Mesenteric fat pad (tissue), 1 donor: ENCODE results near the gene ATXN7. TPM values are rescaled to one million over a fixed set of nuclear protein-coding genes. Genes with fewer than 3 reads are reported as not detected.

ENCODE experiments used
- DNase-seq: peaks from one replicate; pipeline ENCODE4 v3.0.0-alpha.2; 2020; ENCODE audit warnings: low spot score
- total RNA-seq: library from RNA; stranded (reverse); fragmentation: NEBNext Ultra II Directional; extraction: Animal tissue kit (Norgen Biotek cat#: 25700); gene quantifications from one replicate; pipeline ENCODE4 v1.2.1, GENCODE V29; 2021
- donor health status: DM: yes; HTN: yes; CAD: no.

The ATXN7 gene
- total RNA-seq, 1 donor from 2014 or later, result 42.3 TPM

DNA sequence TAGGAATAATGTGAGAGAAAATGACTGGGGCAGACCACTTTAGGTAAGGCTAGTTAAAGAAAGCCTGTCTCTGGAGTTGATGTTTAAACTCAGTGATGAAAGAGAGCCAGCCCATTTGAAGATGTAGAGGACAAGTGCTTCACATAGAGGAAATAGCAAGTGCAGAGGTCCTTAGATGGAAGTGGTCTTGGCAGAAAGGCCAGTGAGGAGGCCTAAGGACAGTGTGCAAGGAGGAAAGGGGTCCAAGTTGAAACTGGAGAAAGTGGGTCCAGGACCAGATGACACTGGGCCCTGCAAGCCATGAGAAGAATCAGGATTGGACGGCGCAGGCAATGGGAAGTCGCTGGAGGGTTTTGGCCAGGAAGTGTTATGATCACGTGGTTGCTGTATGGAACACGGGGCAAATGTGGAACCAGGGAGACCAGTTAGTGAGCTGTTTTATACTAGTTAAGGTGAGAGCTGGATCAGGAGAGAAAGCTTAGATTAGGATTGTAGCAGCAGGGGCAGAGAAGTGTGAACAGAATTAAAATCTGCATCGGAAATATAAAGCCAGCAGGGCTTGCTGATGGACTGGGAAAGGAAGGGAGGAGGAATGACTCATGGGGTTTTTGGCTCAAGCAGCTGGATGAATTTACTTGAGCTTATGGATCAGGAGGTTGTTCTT, 96.5 kb downstream of the ATXN7 start:
- no peak for DNase-seq

- no peak for DNase-seq
Measured at GRCh38 chr3:63961891-63962290, 98.2 kb downstream of the ATXN7 start.

- no peak for DNase-seq
Measured at GRCh38 chr3:63963496-63963895, 99.8 kb downstream of the ATXN7 start.

- DNase-seq, result no peak
Measured at GRCh38 chr3:63964681-63965485, 101.2 kb downstream of the ATXN7 start.

DNA sequence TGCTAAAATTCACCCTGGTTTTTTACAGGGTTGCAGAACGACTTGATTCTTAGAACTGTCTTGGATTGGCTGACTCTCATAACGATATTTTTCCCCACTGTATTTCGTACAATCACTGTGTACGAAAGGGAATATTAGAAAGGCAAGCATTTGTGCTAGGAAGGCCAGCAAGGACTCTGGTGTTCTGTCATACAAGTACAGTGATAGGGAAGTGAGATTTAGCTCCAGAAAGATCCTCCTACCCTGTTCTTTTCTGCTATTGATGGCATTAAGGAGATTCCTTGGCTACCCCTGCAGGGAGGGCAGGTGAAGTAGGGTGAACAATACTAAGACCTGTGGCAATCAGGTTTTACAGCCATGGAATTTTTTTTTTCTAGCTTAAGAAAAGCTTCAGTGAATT, 102.3 kb downstream of the ATXN7 start:
- DNase-seq, result no peak

DNA sequence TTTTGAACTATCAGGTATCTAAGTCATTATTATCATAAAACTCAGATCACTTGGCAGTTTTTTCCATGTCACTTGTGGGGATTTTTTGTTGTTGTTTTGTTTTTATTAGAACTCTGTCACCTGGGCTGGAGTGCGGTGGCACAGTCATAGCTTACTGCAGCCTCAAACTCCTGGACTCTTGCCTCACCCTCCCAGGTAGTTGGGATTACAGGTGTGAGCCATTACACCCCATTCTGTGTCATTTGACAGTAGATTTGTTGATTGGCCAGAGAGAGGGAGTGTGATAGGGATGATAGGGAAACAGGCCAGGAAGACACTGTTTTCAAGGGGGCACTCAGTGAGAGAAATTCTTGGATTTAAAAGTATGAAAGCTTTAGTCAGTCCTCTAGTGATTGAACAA, 103.2 kb downstream of the ATXN7 start:
- no peak for DNase-seq

GRCh38 chr3:63967675-63968611, 104.3 kb downstream of the ATXN7 start:
- DNase-seq, result no peak

- no peak for DNase-seq
Measured at GRCh38 chr3:63968612-63969350, 105.1 kb downstream of the ATXN7 start.

DNA sequence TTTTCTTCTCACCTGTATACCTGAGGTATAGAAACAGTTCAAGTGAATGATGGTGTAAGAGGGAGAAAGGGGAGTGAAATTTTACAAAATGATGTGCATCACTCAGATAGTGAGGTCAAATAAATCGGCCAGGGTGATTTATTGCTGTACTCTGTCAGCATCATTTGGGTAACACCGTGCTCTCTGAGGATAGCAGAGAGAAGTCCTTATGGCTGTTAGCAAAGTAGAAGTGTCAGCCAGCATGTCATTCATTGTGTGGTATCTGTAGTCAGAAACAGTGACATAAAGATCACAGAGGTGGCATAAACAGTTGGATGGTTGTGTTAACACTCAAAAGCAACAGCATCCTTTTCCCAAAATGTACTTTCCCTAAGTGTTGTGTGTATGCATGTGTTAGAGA, 106.2 kb downstream of the ATXN7 start:
- DNase-seq, result no peak

DNA sequence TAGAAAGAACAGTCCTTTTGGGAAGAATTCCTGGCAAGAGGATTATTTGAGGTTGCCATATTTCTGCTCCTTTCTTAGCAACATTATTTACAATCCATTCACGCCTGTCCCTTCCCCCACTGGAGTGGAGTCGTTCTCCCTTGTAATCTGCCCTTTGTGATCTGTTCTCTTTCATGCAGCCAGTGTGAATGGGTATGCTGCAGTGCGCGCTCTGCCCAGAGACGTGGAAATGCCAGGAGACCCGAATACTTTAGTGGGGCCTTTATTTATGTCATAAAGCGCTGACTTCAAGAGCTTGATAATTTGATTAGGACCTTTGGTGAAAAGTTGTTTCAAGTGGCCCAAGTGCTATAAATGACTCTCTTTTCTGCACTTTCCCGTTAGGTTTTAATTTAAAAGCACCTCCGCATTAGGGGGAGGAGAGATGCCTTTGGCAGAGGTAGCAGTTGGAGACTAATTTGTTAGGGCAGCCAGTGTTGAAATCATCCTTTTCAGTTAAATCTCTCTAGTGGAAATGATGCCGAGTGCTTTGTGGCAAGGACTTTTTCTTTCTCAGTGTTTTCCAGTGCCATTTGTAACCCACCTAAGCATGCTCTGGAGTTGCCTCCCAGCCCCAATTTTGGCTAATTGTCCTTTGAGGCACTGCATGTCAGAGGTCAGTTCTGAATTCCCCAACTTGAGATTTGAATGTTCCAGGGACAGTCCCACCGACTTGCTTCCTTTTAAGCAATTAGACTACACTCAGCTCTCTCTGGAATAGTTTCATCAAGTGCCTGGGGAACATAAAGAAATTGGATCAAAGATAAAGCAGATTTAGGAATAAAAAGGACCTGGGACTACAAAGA, 107.2 kb downstream of the ATXN7 start:
- no peak for DNase-seq

DNA sequence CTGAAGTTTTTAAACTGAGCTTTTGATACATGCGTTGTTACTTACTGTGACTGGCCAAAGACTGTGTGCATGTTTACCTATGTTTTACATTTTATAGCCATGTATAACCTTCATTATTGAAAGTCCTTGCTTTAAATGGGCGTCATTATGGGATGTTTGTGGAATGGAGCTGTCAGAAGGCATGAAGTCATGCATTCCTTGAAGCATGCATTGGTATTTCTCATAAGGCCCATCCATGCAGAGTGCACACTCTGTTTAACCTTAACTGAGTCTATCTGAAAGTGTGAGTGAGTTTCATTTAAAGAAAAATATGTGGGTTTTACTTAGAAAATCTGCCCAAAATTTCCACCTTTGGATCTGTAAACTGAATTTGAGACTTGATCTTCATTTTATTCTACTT, 108.5 kb downstream of the ATXN7 start:
- DNase-seq, result no peak

- no peak for DNase-seq
Measured at GRCh38 chr3:63972987-63973386, 109.3 kb downstream of the ATXN7 start.

GRCh38 chr3:63973406-63973805, 109.7 kb downstream of the ATXN7 start:
- no peak for DNase-seq

GRCh38 chr3:63974451-63974850, 110.8 kb downstream of the ATXN7 start:
- no peak for DNase-seq

DNA sequence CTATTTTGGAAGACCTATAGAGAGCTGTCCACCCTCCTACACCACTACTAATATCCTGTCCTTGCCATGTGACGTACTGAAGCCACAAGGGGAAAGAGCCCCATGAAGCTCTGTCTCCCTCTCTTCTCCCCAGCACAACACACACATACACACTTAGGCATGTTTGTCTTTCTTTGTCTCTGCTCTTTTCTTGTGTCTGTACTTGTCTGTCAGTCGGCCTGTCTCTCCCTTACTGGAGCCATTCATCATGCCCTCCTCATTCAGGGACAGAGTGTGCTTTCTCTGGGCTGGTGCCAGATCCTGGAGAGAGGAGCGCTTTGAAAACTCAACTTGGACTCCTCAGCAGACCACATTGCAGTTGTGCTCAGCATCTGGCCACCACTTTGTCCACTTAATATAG, 112.1 kb downstream of the ATXN7 start:
- DNase-seq, result no peak

DNA sequence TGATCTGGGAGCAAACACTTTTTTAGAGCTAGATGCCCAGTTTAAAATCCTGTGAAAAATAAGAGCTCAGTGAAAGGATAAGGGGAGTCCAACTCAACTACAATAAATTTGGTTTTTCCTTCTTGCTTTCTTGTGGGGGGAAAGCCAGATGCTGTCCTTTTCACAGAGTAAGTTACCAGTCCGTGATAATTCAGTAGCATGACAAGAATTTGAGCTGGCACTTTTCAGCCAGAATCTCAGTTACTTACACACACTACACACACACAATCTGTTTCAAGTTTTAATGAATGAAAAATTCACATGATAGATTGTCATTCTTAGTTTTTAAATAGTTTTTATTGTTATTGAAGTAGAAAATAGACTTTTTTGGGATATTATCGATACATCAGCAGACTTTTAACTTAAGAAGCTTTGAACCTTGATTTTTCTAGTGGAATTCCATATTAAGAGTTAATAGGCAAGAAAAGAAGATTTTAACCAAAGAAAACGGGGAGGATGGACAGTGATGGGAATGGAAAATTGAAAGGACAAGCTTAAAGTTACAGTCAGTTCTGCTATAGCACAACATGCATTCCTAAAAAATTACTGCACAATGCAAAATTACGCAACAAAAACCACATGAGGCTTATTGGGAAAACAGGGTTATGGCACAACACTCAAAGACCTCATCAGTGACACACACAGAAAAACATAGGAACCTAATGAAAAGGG, 112.6 kb downstream of the ATXN7 start:
- DNase-seq, result no peak

DNA sequence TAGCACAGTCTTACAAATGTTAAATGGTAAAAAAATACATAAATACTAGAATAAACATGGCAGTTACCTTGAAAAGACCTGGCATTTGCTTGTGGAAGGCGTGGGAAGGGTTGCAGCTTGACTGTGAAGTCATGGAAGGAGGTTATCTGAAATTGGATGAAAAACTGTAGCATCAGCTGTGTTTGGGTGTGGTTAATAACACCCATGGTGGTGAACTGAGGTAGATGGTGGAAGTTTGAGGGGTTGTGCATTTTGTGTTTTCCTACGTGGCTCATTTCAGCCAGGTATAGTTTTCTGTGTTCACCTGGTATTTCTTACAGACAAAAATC, 113.2 kb downstream of the ATXN7 start:
- DNase-seq, result no peak

- DNase-seq, result no peak
Measured at GRCh38 chr3:63977893-63978292, 114.2 kb downstream of the ATXN7 start.

GRCh38 chr3:63979093-63979885, 115.6 kb downstream of the ATXN7 start:
- DNase-seq, result no peak
